HepG2 (cell line): Measurements from ENCODE around the gene UCKL1. TPM values are rescaled to one million over a fixed set of nuclear protein-coding genes. Genes with fewer than 3 reads are reported as not detected.
A peak's percentile ranks its signal among the peaks of the same experiment; 100 is the strongest.

ENCODE experiments used
- ATAC-seq: fragments of 200-7000 bp; cut with Tn5 transposase; 3 replicates; pipeline ENCODE4 v1.9.1; 2020; ENCODE audit warnings: mild to moderate bottlenecking, moderate library complexity
- BruUV-seq: library from RNA; stranded (reverse); fragments of 400-500 nt; replicated peaks from 2 replicates; lab custom pipeline; 2021; lab: Mats Ljungman, UMichigan
- CTCF ChIA-PET: fragments of 300-600 bp; formaldehyde crosslinking; extraction: SDS; loops from one replicate; lab custom pipeline; 2021; ENCODE audit warnings: low total read pairs, inconsistent platforms, low intra/inter-chr PET ratio; lab: Yijun Ruan, JAX
- POLR2A ChIA-PET: fragments of 350-600 bp; sonication (Branson Sonifier 250); formaldehyde crosslinking; loops from one replicate; lab custom pipeline; 2020; ENCODE audit warnings: antibody characterized with exemption, inconsistent platforms; lab: Yijun Ruan, JAX
- DNase-seq: peaks from one replicate; pipeline ENCODE4 v3.0.0-alpha.2; 2015; ENCODE audit warnings: low spot score
- FAIRE-seq: peaks from 3 replicates; lab custom pipeline; 2011; peaks lifted over from hg19 to GRCh38; lab: Jason Lieb, UNC
- H2AFZ ChIP-seq: one replicate; pipeline ENCODE4 v1.6.1; 2011; ENCODE audit warnings: low read length, inconsistent platforms
- H3K27ac ChIP-seq: fragments of 300-600 bp; 3 replicates; pipeline ENCODE4 v1.8.0; 2011; ENCODE audit warnings: mixed run types, mild to moderate bottlenecking, mixed read lengths, low read length, inconsistent platforms; ENCODE audit not compliant: insufficient read depth; ENCODE audit errors: extremely low read length
- H3K27me3 ChIP-seq, 2 experiments: fragments of 200-600 bp in 1 of 2; 2 replicates in 1 of 2; 3 replicates in 1 of 2; pipeline versions ENCODE4 v1.6.0 to v1.8.0; 2011; ENCODE audit warnings: low read length in 2 of 2, mild to moderate bottlenecking in 2 of 2, moderate library complexity in 2 of 2, inconsistent platforms in 1 of 2; ENCODE audit not compliant: insufficient read depth in 2 of 2, control insufficient read depth in 1 of 2
- H3K36me3 ChIP-seq, 2 experiments: fragments of 200-600 bp in 1 of 2; replicated peaks in 1 of 2; 2 replicates in 1 of 2; 3 replicates in 1 of 2; pipeline versions ENCODE4 v1.5.1 to v1.8.0; 2011; ENCODE audit warnings: low read length in 2 of 2, inconsistent platforms in 1 of 2; ENCODE audit not compliant: insufficient read depth in 2 of 2, control insufficient read depth in 1 of 2
- H3K4me1 ChIP-seq: 2 replicates; pipeline ENCODE4 v1.5.1; 2012; ENCODE audit warnings: low read length, inconsistent platforms; ENCODE audit not compliant: insufficient read depth
- H3K4me2 ChIP-seq: 2 replicates; pipeline ENCODE4 v1.6.0; 2011; ENCODE audit warnings: low read depth, low read length, inconsistent platforms
- H3K4me3 ChIP-seq, 3 experiments: fragments of 200-600 bp in 1 of 3; sonication (generic), shearing (Covaris generic) in 1 of 3; replicated peaks in 1 of 3; 2 replicates each; pipeline ENCODE4 v1.5.1; 2011 to 2016; ENCODE audit warnings: low read length in 3 of 3, inconsistent platforms in 2 of 3, low read depth in 2 of 3, mild to moderate bottlenecking in 2 of 3, control low read depth in 1 of 3, mixed read lengths in 1 of 3; ENCODE audit not compliant: insufficient read depth in 1 of 3
- H3K79me2 ChIP-seq: one replicate; pipeline ENCODE4 v1.6.1; 2011; ENCODE audit warnings: low read length, inconsistent platforms; ENCODE audit not compliant: insufficient read depth
- H3K9ac ChIP-seq: 2 replicates; pipeline ENCODE4 v1.6.0; 2011; ENCODE audit warnings: mild to moderate bottlenecking, low read depth, low read length, inconsistent platforms; ENCODE audit not compliant: insufficient read depth
- H3K9me3 ChIP-seq: 2 replicates; pipeline ENCODE4 v1.5.1; 2012; ENCODE audit warnings: mild to moderate bottlenecking, low read length
- H4K20me1 ChIP-seq: 2 replicates; pipeline ENCODE4 v1.6.0; 2011; ENCODE audit warnings: inconsistent platforms, mild to moderate bottlenecking, low read length, moderate library complexity; ENCODE audit not compliant: insufficient read depth
- AKAP8 ChIP-seq: sonication (generic); formaldehyde crosslinking; IDR thresholded peaks from 2 replicates; pipeline ENCODE4 v1.5.1; 2020; ENCODE audit warnings: mild to moderate bottlenecking, missing genetic modification reagents
- CBX5 ChIP-seq: sonication (generic); formaldehyde crosslinking; IDR thresholded peaks from 2 replicates; pipeline ENCODE4 v1.4.0; 2020; ENCODE audit warnings: missing genetic modification reagents, borderline replicate concordance
- DPF2 ChIP-seq: sonication (generic); formaldehyde crosslinking; IDR thresholded peaks from 2 replicates; pipeline ENCODE4 v1.4.0; 2020; ENCODE audit warnings: mild to moderate bottlenecking, low read depth, missing genetic modification reagents, borderline replicate concordance
- FOXC1 ChIP-seq: sonication (generic); formaldehyde crosslinking; IDR thresholded peaks from 2 replicates; pipeline ENCODE4 v1.8.0; 2022; ENCODE audit warnings: mild to moderate bottlenecking, missing genetic modification reagents, borderline replicate concordance
- KLF11 ChIP-seq: IDR thresholded peaks from 2 replicates; pipeline ENCODE4 v1.6.1; 2016; ENCODE audit warnings: missing compliant biosample characterization
- MAF1 ChIP-seq: sonication (generic); formaldehyde crosslinking; IDR thresholded peaks from 2 replicates; pipeline ENCODE4 v1.5.0; 2020; ENCODE audit warnings: missing genetic modification reagents, borderline replicate concordance
- MTF2 ChIP-seq: sonication (generic); formaldehyde crosslinking; IDR thresholded peaks from 2 replicates; pipeline ENCODE4 v1.5.0; 2020; ENCODE audit warnings: missing genetic modification reagents, borderline replicate concordance
- POLR2A ChIP-seq, 2 experiments: IDR thresholded peaks; 2 replicates each; pipeline ENCODE4 v1.6.1; 2011; ENCODE audit warnings: low read depth in 2 of 2, low read length in 2 of 2, mild to moderate bottlenecking in 1 of 2, moderate library complexity in 1 of 2; ENCODE audit not compliant: insufficient read depth in 1 of 2
- RBM39 ChIP-seq: fragments of 200-400 bp; formaldehyde crosslinking; IDR thresholded peaks from one replicate; pipeline ENCODE4 v1.6.1; 2018; ENCODE audit warnings: antibody characterized with exemption, mild to moderate bottlenecking, low read depth, low read length; ENCODE audit not compliant: poor library complexity, severe bottlenecking
- SAFB2 ChIP-seq: sonication (generic); formaldehyde crosslinking; IDR thresholded peaks from 2 replicates; pipeline ENCODE4 v1.5.1; 2020; ENCODE audit warnings: missing genetic modification reagents, low read depth, mild to moderate bottlenecking, borderline replicate concordance
- SIN3B ChIP-seq: fragments of 150-350 bp; IDR thresholded peaks from 2 replicates; pipeline ENCODE4 v1.6.1; 2014; ENCODE audit warnings: low read length
- TAF15 ChIP-seq: fragments of 200-400 bp; formaldehyde crosslinking; IDR thresholded peaks from one replicate; pipeline ENCODE4 v1.6.1; 2018; ENCODE audit warnings: mild to moderate bottlenecking, low read depth, low read length; ENCODE audit not compliant: poor library complexity, severe bottlenecking
- ZBTB39 ChIP-seq: sonication (generic); formaldehyde crosslinking; IDR thresholded peaks from 2 replicates; pipeline ENCODE4 v1.5.0; 2020; ENCODE audit warnings: missing genetic modification reagents
- ZNF414 ChIP-seq: sonication (generic); formaldehyde crosslinking; IDR thresholded peaks from 2 replicates; pipeline ENCODE4 v1.5.0; 2020; ENCODE audit warnings: missing genetic modification reagents
- ZNF563 ChIP-seq: sonication (generic); formaldehyde crosslinking; IDR thresholded peaks from 2 replicates; pipeline ENCODE4 v1.8.0; 2022; ENCODE audit warnings: mild to moderate bottlenecking, moderate library complexity, missing genetic modification reagents
- ZNF605 ChIP-seq: sonication (generic); formaldehyde crosslinking; IDR thresholded peaks from 2 replicates; pipeline ENCODE4 v1.8.0; 2022; ENCODE audit warnings: mild to moderate bottlenecking, missing genetic modification reagents
- ZNF629 ChIP-seq: sonication (generic); formaldehyde crosslinking; conservative IDR thresholded peaks from 2 replicates; pipeline ENCODE4 v1.5.0; 2020; ENCODE audit warnings: missing genetic modification reagents
- ZNF878 ChIP-seq: sonication (generic); formaldehyde crosslinking; IDR thresholded peaks from 2 replicates; pipeline ENCODE4 v1.8.1; 2023; ENCODE audit warnings: mild to moderate bottlenecking, missing genetic modification reagents, moderate library complexity
- WGBS: methylation state at CpG from one replicate; pipeline ENCODE4 v1.1.6; 2017; ENCODE audit warnings: low lambda C conversion rate; 5-methylcytosine and 5-hydroxymethylcytosine counted together
- in situ Hi-C: cut with HindIII; loops from 2 replicates; pipeline ENCODE4 v1.10.0; 2017; ENCODE audit warnings: low pct_unique_long_range_greater_than_20kb; ENCODE audit not compliant: extremely low pct_ligation_motif_present
- intact Hi-C: fragments of 100-400 bp; cut with micrococcal nuclease; formaldehyde crosslinking; loops from one replicate; pipeline ENCODE4 v1.10.0; 2022; ENCODE audit not compliant: unreplicated experiment
- polyA plus RNA-seq, 8 experiments: library from polyadenylated mRNA; depleted of rRNA in 3 of 8; stranded (reverse) in 7 of 8; unstranded in 1 of 8; fragments of >200 nt; fragmentation: Illumina TruSeq in 4 of 8; extraction: Trizol in 4 of 8; gene quantifications; 2 replicates each; pipeline versions ENCODE4 v1.2.1 to v1.2.3, GENCODE V29; 2011 to 2016; ENCODE audit warnings: low read depth in 4 of 8, missing spikeins in 1 of 8, mixed read lengths in 1 of 8; ENCODE audit not compliant: insufficient read depth in 1 of 8
- total RNA-seq, 5 experiments: library from RNA; depleted of rRNA; stranded (reverse); fragments of >200 nt; fragmentation: Illumina TruSeq; extraction: Trizol; gene quantifications; 2 replicates each; pipeline ENCODE4 v1.2.3, GENCODE V29; 2016; ENCODE audit warnings: low read depth in 1 of 5

Gene UCKL1
- total and polyA plus RNA-seq, 2 of the 13 experiments (the other 11 are each of a cell fraction or from before 2014, with no cell fraction given), result 50.2 to 126 TPM

DNA sequence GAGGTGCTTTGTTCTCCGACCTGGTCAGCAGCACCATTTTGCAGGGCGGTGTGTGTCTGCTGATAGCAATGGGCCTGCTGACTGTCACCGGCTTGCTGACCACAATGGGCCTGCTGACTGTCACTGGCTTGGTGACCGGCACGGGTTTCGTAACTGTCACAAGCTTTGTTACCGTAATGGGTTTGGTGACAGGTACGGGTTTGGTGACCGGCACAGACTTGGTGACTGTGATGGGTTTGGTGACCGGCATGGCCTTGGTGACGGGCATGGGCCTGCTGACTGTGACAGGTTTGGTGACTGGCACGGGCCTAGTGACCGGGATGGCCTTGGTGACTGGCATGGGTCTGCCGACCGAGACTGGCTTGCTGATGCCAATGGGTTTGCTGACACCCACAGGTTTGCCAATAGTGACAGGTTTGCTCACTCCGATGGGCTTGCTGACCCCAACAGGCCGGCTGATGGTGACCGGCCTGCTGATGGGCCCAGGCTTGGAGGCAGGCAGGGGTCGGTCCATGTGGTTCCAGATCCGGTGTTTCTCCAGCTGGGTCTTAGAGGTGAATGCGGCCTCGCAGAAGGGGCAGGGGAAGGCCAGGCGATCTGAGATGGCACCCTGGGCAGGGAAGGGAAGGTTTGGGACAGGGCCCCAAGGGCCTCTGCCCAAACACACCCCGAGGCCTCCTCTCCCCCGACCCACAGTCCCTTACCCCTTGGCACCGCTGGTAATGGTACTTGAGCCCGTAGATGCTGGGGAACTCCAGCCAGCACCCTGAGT lies 10.1 kb upstream of the UCKL1 start:
- ChIA-PET CTCF (no interaction called here), POLR2A (interaction anchor here (3.1 kb wide), 1 partner anchor 9 kb away, joined by 78 read pairs; the partner anchor contains the start of gene UCKL1)
- ATAC-seq (no peak), DNase-seq (no peak), FAIRE-seq (no peak)
- Histone ChIP-seq H3K27me3 (no peaks in the 10 kb centered on the region), H3K9me3 (no peaks in the 10 kb centered on the region), H4K20me1 (no peaks in the 10 kb centered on the region), H3K9ac (no peak overlapping the region), H2AFZ (no peak overlapping the region), H3K4me2 (no peak overlapping the region), H3K4me3 (no peak overlapping the region), H3K36me3 (peaks cover 41 to 53% of the 10 kb centered on the region in 2 experiments), H3K79me2 (peaks cover 13% of the 10 kb centered on the region), H3K4me1 (peaks cover 25% of the 10 kb centered on the region), H3K27ac (no peak overlapping the region)
- no TSS peak for BruUV-seq
- WGBS, result 98% methylated on average over 26 of the region's 27 CpGs
- in situ Hi-C loops, result no loop called here
- intact Hi-C loops, result loop anchor here (10.0 kb wide), 1 partner anchor 1602 kb away; the partner anchor contains the start of gene LAMA5
- TF ChIP-seq ZNF414 (CRISPR knock-in tag) (no peak), DPF2 (CRISPR knock-in tag) (no peak), ZNF605 (no peak), AKAP8 (peak; percentile 19; the same call in 1 of the 2 replicates), MTF2 (CRISPR knock-in tag) (no peak), SIN3B (no peak), TAF15 (peak; percentile 46), ZNF563 (CRISPR knock-in tag) (0 out of 2 replicates have a peak, but pooled peaks have one; percentile 20), KLF11 (no peak), ZNF878 (CRISPR knock-in tag) (no peak), ZNF629 (CRISPR knock-in tag) (no peak), MAF1 (CRISPR knock-in tag) (0 out of 2 replicates have a peak, but pooled peaks have one; percentile 23), FOXC1 (no peak), CBX5 (CRISPR knock-in tag) (no peak), SAFB2 (0 out of 2 replicates have a peak, but pooled peaks have one; percentile 11), POLR2A (IDR thresholded peaks at IDR 0.05; ENCODE audit: insufficient read depth in 1 of 2, low read depth in 2 of 2, low read length in 2 of 2) (0 out of 4 replicates have a peak, but pooled peaks of 1 of the 2 experiments have one; percentile 10), RBM39 (peak; percentile 25), ZBTB39 (no peak)
